Ovary (tissue), 9 donors: ENCODE data around the gene CD247. TPM values are rescaled to one million over a fixed set of nuclear protein-coding genes. Genes with fewer than 3 reads are reported as not detected.

ENCODE experiments used
- DNase-seq, 5 donors: peaks; one replicate each; pipeline ENCODE4 v3.0.0-alpha.2; 2019 to 2020
- H3K27ac ChIP-seq, 2 donors: fragments of 200-600 bp; one replicate each; pipeline versions ENCODE4 v1.5.1 to v1.8.0; 2019 to 2022
- H3K27me3 ChIP-seq: fragments of 200-600 bp; one replicate; pipeline ENCODE4 v1.8.0; 2022
- H3K36me3 ChIP-seq: fragments of 200-600 bp; sonication (generic); one replicate; pipeline ENCODE4 v1.5.1; 2019
- H3K4me1 ChIP-seq: one replicate; pipeline ENCODE4 v1.8.1; 2013; ENCODE audit warnings: mild to moderate bottlenecking, moderate library complexity; ENCODE audit not compliant: insufficient read depth
- H3K4me3 ChIP-seq: fragments of 200-600 bp; sonication (generic); one replicate; pipeline ENCODE4 v1.5.1; 2017
- H3K9me3 ChIP-seq, 2 donors: fragments of 200-600 bp in 1 of 2; sonication (generic) in 1 of 2; one replicate each; pipeline versions ENCODE4 v1.5.1 to v1.8.1; 2013 to 2019; ENCODE audit warnings: mild to moderate bottlenecking in 1 of 2, moderate library complexity in 1 of 2
- CTCF ChIP-seq, 3 donors: fragments of 450-650 bp in 2 of 3; fragments of 200-600 bp in 1 of 3; IDR thresholded peaks; one replicate each; pipeline versions ENCODE4 v1.5.1 to v1.8.0; 2016 to 2022; ENCODE audit warnings: antibody characterized with exemption in 3 of 3, mild to moderate bottlenecking in 1 of 3
- EP300 ChIP-seq: sonication (generic); formaldehyde crosslinking; IDR thresholded peaks from one replicate; pipeline ENCODE4 v1.6.1; 2017; ENCODE audit warnings: antibody characterized with exemption
- POLR2A ChIP-seq: fragments of 450-650 bp; IDR thresholded peaks from one replicate; pipeline ENCODE4 v1.6.1; 2017; ENCODE audit warnings: antibody characterized with exemption, mild to moderate bottlenecking, moderate library complexity
- WGBS, 3 donors: extraction: QIAGEN DNeasy Blood & Tissue Kit in 1 of 3; methylation state at CpG; one replicate each; pipeline versions ENCODE4 v1.1.5 to v1.1.7; 2013 to 2017; 5-methylcytosine and 5-hydroxymethylcytosine counted together
- intact Hi-C, 4 donors: fragments of 100-400 bp; cut with DNase I; formaldehyde crosslinking; loops; one replicate each; pipeline versions ENCODE4 v1.11.0 to v1.15.1; 2022 to 2023
- polyA plus RNA-seq, 2 donors: library from polyadenylated mRNA; stranded (reverse); fragments of 200-250 nt in 1 of 2; fragments of 350-450 nt in 1 of 2; fragmentation: Illumina TruSeq in 1 of 2; extraction: RNeasy Lipid Tissue Mini Kit (QIAGEN cat#74804) in 1 of 2; gene quantifications; one replicate each; pipeline ENCODE4 v1.2.3, GENCODE V29; 2013 to 2014
- total RNA-seq, 7 donors: library from RNA; depleted of rRNA in 2 of 7; stranded (reverse); fragments of >200 nt in 2 of 7; fragmentation: NEBNext Ultra II Directional in 3 of 7; extraction: Animal tissue kit (Norgen Biotek cat#: 25700) in 3 of 7; gene quantifications; one replicate each; pipeline versions ENCODE4 v1.1.0 to v1.2.4, GENCODE V29; 2016 to 2023
- donor health status: DM: no; HTN: no; CAD: no; lungs with moderate emphysema.
- donor health status: DM: no; HTN: no; CAD: no.
- donor health status: Bipolar disorder and iron deficiency.
- donor health status: DM: yes; HTN: yes; CAD: no.
- donor health status: DM: no; HTN: no; CAD: no.
- donor health status: DM: yes; HTN: yes; CAD: no.

The CD247 gene
- total and polyA plus RNA-seq, 9 donors = 0.32 to 3.3 (median 0.47) TPM

DNA sequence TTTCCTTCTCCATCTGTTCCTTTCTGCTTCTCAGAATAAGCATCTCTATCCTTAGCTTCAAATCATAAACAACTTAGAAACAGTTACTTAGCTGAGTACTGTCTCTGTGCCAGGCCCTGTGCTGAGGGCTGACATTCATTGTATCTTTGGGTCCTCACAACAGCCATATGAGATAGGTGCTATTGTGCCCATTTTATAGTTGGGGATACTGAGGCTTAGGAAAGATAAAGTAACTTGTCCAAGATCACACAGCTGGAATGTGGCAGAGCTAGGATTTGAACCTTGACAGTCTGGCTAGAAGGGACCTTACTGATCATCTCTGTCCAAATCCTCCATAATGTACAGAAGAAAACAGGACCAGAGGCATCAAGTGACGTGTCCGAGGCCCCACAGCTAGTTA lies 25.0 kb downstream of the CD247 start:
- no peaks in the 10 kb centered on the region for H3K4me1 ChIP-seq
- intact Hi-C loops = loop anchor here in 1 of 4 donors (2.0 kb wide), 1 partner anchor 19 kb away; no protein-coding TSS in a partner anchor
- no peak for DNase-seq
- H3K27me3 ChIP-seq = no peaks in the 10 kb centered on the region
- H3K4me3 ChIP-seq = no peak overlapping the region
- 89 to 98% (median 91%) methylated on average over 2 of the region's 2 CpGs for WGBS, 3 donors
- no peak overlapping the region for H3K27ac ChIP-seq
- H3K36me3 ChIP-seq = no peaks in the 10 kb centered on the region
- TF ChIP-seq EP300 = no peak
- TF ChIP-seq POLR2A = no peak
- no peak for TF ChIP-seq CTCF (IDR thresholded peaks at IDR 0.05)
- no peaks in the 10 kb centered on the region for H3K9me3 ChIP-seq

- no peak overlapping the region for H3K4me3 ChIP-seq
- intact Hi-C loops = loop anchor here in 1 of 4 donors (2.0 kb wide), 1 partner anchor 18 kb away; no protein-coding TSS in a partner anchor
- TF ChIP-seq EP300 = no peak
- TF ChIP-seq CTCF (IDR thresholded peaks at IDR 0.05) = no peak
- no peak for TF ChIP-seq POLR2A
- WGBS, 3 donors = 37 to 60% (median 53%) methylated on average over 5 of the region's 5 CpGs
- H3K36me3 ChIP-seq = no peaks in the 10 kb centered on the region
- DNase-seq = no peak
- no peak overlapping the region for H3K27ac ChIP-seq
- no peaks in the 10 kb centered on the region for H3K27me3 ChIP-seq
- no peaks in the 10 kb centered on the region for H3K9me3 ChIP-seq
- no peaks in the 10 kb centered on the region for H3K4me1 ChIP-seq
Observed at GRCh38 chr1:167492481-167492910, 25.8 kb downstream of the CD247 start.

DNA sequence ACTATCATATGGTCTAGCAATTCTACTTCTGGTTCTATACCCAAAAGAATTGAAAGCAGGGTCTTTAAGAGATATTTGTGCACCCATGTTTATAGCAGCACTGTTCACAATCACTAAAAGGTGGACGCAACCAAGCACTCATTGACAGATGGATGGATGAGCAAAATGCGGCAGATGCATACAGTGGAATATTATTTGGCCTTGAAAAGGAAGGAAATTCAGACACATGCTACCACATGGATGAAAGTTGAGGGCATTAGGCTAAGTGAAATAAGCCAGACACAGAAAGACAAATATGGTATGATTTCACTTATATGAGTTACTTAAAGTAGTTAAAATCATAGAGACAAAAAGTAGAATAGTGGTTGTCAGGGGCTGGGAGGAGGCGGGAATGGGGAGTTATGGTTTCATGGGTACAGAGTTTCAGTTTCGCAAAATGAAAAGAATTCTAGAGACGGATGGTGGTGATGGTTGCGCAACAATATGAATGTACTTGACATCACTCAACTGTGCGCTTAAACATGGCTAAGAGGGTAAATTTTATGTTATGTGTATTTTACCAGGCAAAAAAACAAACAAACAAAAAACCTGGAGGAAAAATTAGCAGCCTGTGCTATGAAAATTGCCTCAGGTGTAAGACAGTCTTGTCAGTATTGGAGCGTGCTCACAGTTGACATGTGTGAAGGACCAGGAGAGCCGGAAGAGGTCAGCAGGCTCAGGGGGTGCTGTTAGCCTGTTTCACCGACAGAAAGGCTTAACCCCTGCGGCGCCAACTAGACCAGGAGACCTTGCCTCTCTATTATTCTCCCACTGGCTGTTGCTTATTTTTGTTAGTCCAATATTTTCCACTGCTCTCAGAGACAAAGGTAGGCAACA lies 26.5 kb downstream of the CD247 start:
- DNase-seq = no peak
- no peak for TF ChIP-seq POLR2A
- TF ChIP-seq EP300 = no peak
- TF ChIP-seq CTCF (IDR thresholded peaks at IDR 0.05) = no peak
- 68% methylated on average over 12 of the region's 12 CpGs for WGBS, 3 donors
- no peaks in the 10 kb centered on the region for H3K27me3 ChIP-seq
- H3K9me3 ChIP-seq = no peaks in the 10 kb centered on the region
- no peaks in the 10 kb centered on the region for H3K36me3 ChIP-seq
- H3K27ac ChIP-seq = no peak overlapping the region
- no peaks in the 10 kb centered on the region for H3K4me1 ChIP-seq
- H3K4me3 ChIP-seq = no peak overlapping the region
- intact Hi-C loops = loop anchor here in 1 of 4 donors (2.0 kb wide), 1 partner anchor 17 kb away; no protein-coding TSS in a partner anchor

- H3K9me3 ChIP-seq = no peaks in the 10 kb centered on the region
- no peak for TF ChIP-seq CTCF (IDR thresholded peaks at IDR 0.05)
- no peak for TF ChIP-seq POLR2A
- no peak for TF ChIP-seq EP300
- H3K36me3 ChIP-seq = no peaks in the 10 kb centered on the region
- H3K4me3 ChIP-seq = no peak overlapping the region
- H3K4me1 ChIP-seq = no peaks in the 10 kb centered on the region
- intact Hi-C loops = no loop called here
- H3K27ac ChIP-seq = no peak overlapping the region
- no peak for DNase-seq
- no peaks in the 10 kb centered on the region for H3K27me3 ChIP-seq
- 56 to 67% (median 66%) methylated on average over 5 of the region's 5 CpGs for WGBS, 3 donors
Observed at GRCh38 chr1:167490765-167491164, 27.6 kb downstream of the CD247 start.
